Hematopoietic multipotent progenitor cell treated with erythropoietin and hydrocortisone succinate and interleukin-3 and kit ligand, for 15 days (in vitro differentiated cells): ENCODE results near the gene CDH4.
"Not testable (repeated sequence)": the region's sequence is repeated elsewhere in the genome, so short reads cannot be mapped to it uniquely, and the experiment has no call there.

ENCODE experiments used
- DNase-seq: peaks from one replicate; pipeline ENCODE4 v3.0.0-alpha.2; 2015; ENCODE audit warnings: low spot score

Gene CDH4

DNA sequence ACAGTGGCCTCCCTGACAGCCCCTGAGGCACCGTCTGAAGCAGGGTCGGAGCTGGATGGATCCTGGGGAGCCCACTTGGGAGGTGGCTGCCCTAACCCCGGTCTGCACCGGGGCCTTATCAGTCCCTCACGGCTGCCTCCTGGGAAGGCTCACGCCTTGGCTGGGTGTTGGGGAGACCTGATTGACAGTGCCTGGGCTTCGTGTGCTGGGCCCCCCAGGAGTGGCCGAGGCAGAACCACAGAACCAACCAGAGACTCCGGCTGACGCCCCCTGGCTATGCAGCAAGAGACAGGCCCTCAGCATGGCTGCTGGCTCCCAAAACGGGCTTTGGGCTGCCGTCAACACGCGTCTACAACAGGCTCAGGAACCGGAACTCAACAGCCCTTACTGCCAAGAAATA is 594.0 kb downstream of the CDH4 start:
- no peak for DNase-seq

DNA sequence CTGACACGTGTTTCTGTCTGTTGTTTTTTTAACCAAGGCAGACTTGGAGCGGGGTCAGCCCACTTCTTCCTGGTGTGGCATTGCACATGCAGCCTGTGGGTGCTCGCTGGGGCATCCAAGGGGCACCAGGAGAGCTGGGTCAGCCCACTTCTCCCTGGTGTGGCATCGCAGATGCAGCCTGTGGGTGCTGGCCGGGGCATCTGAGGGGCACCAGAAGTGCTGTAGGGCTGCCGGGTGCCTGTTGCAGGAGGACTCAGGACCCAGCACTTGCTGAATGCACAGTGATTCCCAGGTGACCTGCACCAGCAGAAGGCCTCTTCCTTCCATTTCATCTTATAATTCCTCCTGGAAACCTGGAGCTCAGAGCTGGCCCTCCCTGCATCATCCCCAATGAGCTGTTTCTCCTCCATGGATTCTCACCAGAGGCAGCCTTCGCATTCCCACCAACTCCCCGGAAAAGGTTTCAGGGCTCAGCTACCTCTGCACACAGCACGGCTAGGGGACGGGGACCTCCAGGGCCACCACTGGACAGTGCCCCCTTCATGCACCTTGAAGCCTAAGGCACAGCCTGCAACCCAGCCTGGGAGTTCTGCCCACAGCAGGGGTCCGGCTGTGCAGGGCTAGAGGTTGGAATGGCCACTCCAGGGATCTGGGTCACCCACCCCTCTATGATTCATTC is 594.8 kb downstream of the CDH4 start:
- no peak for DNase-seq

DNA sequence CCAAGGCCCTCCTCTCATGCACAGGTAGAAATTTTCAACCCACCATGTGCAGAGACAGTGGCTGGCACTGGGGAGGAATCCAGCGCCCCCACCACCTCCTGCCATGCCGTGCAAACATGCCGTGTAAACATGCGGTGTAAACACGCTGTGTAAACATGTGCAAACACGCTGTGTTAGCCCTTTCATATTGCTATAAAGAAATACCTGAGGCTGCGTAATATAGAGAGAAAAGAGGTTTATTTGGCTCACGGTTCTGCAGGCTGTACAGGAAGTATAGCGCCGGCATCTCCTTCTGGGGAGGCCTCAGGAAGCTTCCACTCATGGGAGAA is 595.3 kb downstream of the CDH4 start:
- DNase-seq: no peak

DNA sequence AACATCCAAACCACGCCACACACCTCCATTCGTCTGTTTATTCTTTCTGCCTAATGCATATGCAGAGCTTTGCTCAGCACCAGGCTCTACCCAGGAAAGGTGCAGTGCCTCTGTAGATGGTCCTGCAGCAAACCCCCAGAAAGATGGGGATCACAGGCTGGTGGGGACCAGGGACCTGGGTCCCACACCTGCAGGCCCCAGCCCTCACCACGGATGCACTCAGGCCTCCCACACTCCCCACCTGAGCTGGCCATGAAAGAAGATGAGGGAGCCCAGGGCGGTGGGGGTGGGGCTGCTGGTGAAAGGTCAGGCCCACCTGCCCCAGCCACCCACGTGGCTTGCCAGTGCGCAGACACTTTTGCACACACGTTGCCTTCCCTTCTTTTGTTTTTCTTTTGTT is 595.9 kb downstream of the CDH4 start:
- DNase-seq: no peak

DNA sequence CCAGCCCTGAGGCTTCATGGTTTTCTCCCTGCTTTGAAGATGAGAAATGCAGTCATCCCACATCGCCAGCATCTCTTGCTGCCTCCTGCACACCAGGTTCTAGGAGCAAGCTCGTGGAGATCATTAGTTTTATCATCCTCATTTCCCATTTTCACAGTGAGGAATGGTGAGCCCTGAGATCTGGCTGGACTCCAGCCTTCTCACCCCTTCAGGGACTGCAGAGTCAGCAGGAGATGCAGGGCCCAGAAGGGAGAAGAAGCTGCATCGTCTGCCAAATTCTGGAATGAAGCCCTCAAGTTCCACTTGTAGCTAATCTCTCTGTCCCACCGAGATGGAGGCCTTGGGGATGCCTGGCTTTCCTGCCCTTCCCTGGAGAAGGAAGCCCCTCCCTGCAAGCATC is 596.8 kb downstream of the CDH4 start:
- DNase-seq: no peak

GRCh38 chr20:61849376-61849775 is 597.3 kb downstream of the CDH4 start:
- no peak for DNase-seq

DNA sequence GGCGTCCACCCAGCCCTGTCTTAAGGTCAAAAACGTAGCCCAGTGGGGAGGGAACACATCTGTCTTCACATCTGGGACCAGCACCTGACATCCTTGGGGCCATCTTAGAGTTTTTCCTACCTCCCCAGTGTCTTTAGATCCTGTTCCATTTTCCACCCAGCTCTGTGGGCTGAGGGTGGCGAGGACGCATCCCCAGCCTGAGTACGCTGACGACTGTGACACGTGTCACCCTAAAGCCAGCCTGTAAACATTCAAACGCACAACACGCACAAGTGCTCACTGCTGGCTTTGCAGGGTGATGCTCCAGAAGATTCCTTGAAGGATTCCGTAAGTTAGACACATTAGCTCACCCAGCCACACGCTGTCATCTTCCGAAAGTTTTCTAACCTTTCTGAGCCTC is 597.8 kb downstream of the CDH4 start:
- no peak for DNase-seq

DNA sequence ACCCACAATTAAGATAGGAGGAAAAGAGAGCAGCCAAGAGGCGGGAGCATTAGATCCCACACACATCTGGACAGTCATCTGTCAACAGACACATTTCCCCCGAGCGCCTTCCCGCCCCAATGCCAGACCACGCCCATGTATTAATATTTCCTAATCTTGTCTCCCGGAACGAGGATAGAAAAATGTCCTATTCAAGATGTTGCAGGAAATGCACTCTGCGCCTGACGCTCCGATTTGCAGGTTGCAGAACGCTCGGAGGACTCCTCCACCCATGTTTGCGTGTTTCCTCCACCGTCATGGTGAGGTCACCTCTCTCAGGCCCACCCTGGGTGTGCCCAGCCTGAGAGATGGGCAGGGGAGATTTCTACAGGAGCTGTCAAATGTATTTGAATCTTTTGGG is 598.4 kb downstream of the CDH4 start:
- no peak for DNase-seq

GRCh38 chr20:61850926-61851900 is 599.2 kb downstream of the CDH4 start:
- DNase-seq: no peak

- no peak for DNase-seq
These were observed 600.4 kb downstream of the CDH4 start for GRCh38 chr20:61852268-61853072.

DNA sequence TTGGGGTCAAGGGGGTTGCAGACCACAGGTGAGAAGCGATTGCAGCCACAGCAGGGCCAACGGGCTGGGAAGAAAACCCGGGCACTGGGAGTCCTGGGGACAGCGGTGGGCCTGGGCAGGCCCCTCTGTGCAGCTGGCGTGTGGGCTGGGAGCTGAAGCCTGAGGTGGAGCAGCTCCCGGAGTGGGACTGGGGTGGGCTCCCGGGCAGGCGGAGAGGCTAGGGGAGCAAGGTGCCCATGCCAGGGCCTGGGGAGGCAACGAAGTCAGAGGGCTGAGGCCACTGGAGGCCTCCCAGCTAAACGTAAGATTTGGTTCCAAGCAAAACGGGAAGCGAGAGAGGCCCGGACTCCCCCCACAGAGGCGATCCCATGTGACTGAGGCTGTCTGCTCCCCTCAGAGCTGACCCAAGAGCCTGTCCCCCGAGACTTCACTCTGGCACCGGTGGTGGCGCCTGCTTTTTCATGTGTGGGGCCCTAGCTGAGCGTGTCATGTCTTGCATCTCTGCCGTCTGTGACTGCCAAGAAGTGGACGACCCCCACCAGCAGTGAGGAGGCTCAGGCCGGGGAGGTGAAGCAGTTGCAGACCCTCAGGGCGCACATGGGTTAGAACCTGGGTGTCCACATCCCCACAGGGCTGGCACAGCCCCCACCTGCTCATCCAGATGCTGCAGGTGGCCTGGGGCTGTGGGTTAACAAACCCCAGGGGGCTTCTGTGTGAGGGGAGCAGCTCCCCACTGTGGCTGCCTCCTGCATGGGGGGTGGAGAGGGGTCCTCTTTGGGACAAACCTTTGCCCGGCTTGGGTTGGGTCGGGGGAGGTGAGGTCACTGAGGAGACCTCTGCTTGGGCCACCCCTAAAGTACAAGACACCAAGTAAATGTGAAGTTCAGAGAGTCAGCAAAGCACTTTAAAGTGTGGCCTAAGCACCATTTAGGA is 601.3 kb downstream of the CDH4 start:
- no peak for DNase-seq

GRCh38 chr20:61854538-61854937 is 602.5 kb downstream of the CDH4 start:
- DNase-seq: not testable (repeated sequence)

DNA sequence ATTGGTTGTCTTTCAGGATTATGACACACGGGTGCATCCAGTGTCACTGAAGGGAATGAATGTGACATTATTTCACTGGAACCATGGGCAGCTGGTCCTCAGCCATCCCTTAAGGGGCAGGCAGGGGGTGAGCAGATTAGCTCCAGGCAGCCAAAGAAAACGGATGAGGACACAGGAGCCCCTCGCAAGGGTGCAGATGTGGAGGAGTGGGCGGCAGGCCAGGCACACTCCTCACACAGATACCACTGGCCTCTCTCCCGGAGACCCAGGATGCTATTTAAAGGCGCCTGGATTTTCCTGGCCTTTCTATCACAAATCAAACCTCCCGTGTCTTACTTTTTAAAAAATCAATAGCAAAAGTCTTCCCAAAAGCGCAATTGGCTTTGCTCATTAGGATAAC is 603.2 kb downstream of the CDH4 start:
- no peak for DNase-seq

- no peak for DNase-seq
These were observed 604.8 kb downstream of the CDH4 start for GRCh38 chr20:61856626-61857413.

DNA sequence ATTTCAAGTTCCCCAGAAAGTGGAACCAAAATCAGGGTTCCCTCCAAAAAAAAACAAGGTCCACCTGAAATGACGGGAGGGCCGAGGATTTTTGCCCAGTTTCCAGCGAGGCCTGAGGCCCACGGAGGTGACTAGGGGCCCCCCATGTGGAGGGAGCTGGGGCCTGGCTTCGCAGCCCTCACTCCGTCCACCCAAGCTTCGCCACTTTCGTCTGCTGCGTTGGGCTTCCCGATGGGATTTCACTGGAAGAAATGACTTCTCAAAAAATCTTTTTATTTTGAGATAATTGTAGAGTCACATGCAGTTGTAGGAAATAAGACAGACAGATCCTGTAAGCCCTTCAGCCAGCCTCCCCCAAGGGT is 605.3 kb downstream of the CDH4 start:
- no peak for DNase-seq

DNA sequence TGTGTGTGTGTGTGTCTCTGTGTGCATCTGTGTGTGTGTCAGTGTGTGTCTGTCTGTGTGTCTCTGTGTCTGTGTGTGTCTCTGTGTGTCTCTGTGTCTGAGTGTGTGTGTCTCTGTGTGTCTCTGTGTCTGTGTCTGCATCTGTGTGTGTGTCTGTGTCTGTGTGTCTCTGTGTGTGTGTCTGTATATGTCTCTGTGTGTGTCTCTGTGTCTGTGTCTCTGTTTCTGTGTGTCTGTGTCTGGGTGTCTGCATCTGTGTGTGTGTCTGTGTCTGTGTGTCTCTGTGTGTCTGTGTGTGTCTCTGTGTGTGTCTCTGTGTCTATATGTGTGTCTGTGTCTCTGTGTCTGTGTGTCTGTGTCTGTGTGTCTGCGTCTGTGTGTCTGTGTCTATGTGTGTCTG is 605.8 kb downstream of the CDH4 start:
- no peak for DNase-seq

- DNase-seq: no peak
These were observed 607.7 kb downstream of the CDH4 start for GRCh38 chr20:61859767-61860166.

DNA sequence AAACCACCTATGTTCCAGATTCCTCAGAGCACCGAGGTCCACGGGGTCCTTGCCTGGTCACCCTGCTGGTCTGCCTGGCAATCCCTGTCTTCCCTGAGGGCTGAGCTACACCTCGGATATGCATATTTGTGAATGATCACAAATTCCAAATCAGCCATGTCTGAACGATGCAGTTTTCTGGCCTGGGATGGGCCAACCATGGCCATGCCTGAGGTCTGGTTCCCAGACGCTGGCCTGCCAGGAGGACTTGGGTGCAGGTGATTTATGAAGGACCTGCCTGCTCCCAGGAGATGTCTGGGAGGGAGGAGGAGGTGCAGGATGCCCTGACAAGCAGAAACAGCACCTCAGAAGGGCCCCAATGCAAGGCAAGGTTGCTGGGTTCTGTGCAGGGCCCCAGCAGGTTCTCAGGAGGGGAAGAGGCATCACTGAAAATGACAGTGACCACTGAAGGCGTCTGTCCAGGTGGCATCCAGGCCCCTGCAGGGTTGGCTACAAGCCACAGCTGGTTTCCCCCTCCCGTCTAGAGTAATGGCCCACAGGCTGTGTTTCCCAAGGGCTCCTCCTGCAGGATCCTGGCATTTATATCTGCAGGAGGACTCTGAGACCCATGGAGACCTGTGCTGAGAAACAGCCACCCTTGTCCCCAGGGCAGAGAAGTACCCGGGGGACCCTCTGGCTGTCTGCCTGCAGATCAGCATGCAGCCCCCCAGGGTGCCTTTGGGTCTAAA is 608.4 kb downstream of the CDH4 start:
- no peak for DNase-seq

- DNase-seq: no peak
These were observed 609.2 kb downstream of the CDH4 start for GRCh38 chr20:61861054-61861841.
